ENCODE results near the gene CEMIP2. TPM values are rescaled to one million over a fixed set of nuclear protein-coding genes. Genes with fewer than 3 reads are reported as not detected.
A peak's percentile ranks its signal among the peaks of the same experiment; 100 is the strongest.

Gene CEMIP2
- total and polyA plus RNA-seq, 2 donors (not counting 3 experiments of a cell fraction or from before 2014, with no cell fraction given), result 41.6 to 44.3 TPM

DNA sequence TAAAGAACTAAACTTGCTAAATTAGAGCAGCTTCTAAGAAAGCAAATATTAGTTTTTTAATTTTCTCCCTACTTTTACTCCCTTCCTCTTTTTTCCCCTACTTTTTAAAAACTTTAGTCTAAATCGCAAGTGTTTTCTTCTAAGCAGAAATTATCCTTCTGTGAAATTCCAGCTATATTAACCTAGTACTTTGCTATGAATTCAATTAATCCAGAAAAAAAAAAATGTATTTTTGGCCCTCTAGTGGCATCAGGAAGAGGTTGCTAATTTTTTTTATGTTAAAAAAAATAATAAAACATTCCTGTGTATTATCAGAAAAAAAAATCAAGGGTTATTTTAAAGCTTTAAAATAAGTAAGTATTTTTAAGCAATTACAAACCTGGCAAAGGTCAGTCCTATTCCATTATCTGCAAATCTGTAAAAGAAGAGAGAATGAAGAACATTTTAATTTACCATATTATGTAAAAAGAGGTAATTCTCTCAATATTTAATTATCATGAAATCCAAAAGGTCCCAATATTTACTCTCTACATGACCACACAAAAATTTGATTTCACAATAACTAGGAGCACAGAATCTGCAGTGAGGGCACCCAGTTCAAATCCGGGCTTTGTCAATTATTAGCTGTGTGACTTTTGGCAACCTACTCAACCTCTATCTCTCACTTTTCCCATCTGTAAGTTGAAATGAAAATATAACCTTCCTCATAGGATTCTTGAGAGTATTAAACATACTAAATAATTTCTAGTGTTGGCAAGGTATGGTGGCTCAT is 52.0 kb downstream of the CEMIP2 start:
- POLR2A ChIA-PET, result no interaction called here
- Histone ChIP-seq H3K4me3 (replicated peaks in 1 of 3; ENCODE audit: insufficient read depth in 1 of 3, low read depth in 1 of 3, low read length in 3 of 3) (no peak overlapping the region), H3K4me2 (ENCODE audit: insufficient read depth, low read length) (no peak overlapping the region), H2AFZ (ENCODE audit: low read depth, low read length) (no peak overlapping the region), H3K9me1 (replicated peaks; ENCODE audit: control insufficient read depth, extremely low read depth, insufficient read depth, low read length) (no peaks in the 10 kb centered on the region), H3K4me1 (ENCODE audit: control insufficient read depth, extremely low read depth, insufficient read depth, low read length) (no peaks in the 10 kb centered on the region), H3K79me2 (ENCODE audit: control insufficient read depth, insufficient read depth, low read length) (no peaks in the 10 kb centered on the region), H3K9ac (replicated peaks; ENCODE audit: extremely low read depth, insufficient read depth, low read length) (no peak overlapping the region), H3K9me3 (replicated peaks; ENCODE audit: control insufficient read depth, insufficient read depth, low read length) (no peaks in the 10 kb centered on the region), H3K36me3 (ENCODE audit: control insufficient read depth in 2 of 2, extremely low read depth in 1 of 2, insufficient read depth in 2 of 2, low read length in 2 of 2) (peaks cover 0 to 14% of the 10 kb centered on the region in 2 experiments), H4K20me1 (replicated peaks; ENCODE audit: control insufficient read depth, extremely low read depth, insufficient read depth, low read length) (no peaks in the 10 kb centered on the region), H3K27ac (ENCODE audit: insufficient read depth, low read depth, low read length) (no peak overlapping the region), H3K27me3 (ENCODE audit: control insufficient read depth in 2 of 2, insufficient read depth in 2 of 2, low read length in 2 of 2) (no peaks in the 10 kb centered on the region)
- FAIRE-seq (no peak), DNase-seq (ENCODE audit: low read depth, low spot score) (peak; percentile 30)
- no peak for TF ChIP-seq JUN (IDR thresholded peaks at IDR 0.05; ENCODE audit: borderline replicate concordance, insufficient read depth, insufficient read length, low read depth)
- TF ChIP-seq, protein P1, sequence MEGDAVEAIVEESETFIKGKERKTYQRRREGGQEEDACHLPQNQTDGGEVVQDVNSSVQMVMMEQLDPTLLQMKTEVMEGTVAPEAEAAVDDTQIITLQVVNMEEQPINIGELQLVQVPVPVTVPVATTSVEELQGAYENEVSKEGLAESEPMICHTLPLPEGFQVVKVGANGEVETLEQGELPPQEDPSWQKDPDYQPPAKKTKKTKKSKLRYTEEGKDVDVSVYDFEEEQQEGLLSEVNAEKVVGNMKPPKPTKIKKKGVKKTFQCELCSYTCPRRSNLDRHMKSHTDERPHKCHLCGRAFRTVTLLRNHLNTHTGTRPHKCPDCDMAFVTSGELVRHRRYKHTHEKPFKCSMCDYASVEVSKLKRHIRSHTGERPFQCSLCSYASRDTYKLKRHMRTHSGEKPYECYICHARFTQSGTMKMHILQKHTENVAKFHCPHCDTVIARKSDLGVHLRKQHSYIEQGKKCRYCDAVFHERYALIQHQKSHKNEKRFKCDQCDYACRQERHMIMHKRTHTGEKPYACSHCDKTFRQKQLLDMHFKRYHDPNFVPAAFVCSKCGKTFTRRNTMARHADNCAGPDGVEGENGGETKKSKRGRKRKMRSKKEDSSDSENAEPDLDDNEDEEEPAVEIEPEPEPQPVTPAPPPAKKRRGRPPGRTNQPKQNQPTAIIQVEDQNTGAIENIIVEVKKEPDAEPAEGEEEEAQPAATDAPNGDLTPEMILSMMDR (IDR thresholded peaks at IDR 0.05; ENCODE audit: extremely low read depth in 1 of 2, insufficient read depth in 1 of 2, low read depth in 1 of 2, low read length in 2 of 2), result peak in 1 of 2 donors; percentile 20
- intact Hi-C loops (cut with micrococcal nuclease), result loop anchor here (1.0 to 2.0 kb wide), 3 partner anchors 22 to 112 kb away; partner anchors contain the start of gene CEMIP2
- no TSS peak for BruUV-seq (replicated peaks)
- dilution Hi-C loops (cut with MboI; ENCODE audit: extremely low pct_ligation_motif_present, low sequenced_read_pairs), result no loop called here
- CTCF ChIA-PET, result interaction anchor here (0.6 to 8.4 kb wide), 30 partner anchors 9 to 1076 kb away, joined by 3 to 77 read pairs (median 4); partner anchors contain the start of gene CEMIP2

DNA sequence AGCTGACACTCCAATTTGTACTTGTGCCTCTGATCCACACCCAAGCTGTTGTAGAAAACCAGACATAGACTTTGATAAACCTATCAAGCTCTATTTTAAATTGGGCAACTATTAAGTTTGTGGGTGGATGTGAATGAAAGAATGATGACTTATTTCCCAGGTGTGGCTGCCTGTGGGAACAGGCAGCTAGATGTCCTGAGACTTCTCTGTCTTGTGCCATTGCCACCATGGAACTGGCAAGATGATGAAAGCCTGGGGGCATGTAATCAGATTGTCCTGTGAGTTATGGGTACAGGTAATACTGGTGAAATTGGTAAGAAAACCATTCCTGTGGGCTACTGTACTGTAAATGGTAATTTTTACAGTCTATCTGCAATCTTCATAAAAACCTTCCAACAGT is 57.5 kb downstream of the CEMIP2 start:
- no peak for FAIRE-seq
- intact Hi-C loops (cut with micrococcal nuclease) (no loop called here), dilution Hi-C loops (cut with MboI; ENCODE audit: extremely low pct_ligation_motif_present, low sequenced_read_pairs) (no loop called here)
- no peak for TF ChIP-seq EZH2 (IDR thresholded peaks at IDR 0.05; ENCODE audit: borderline replicate concordance, low read depth, low read length, severe bottlenecking)
- TF ChIP-seq, protein P1 (IDR thresholded peaks at IDR 0.05; ENCODE audit: extremely low read depth in 1 of 2, insufficient read depth in 1 of 2, low read depth in 1 of 2, low read length in 2 of 2), result no peak
- TF ChIP-seq, protein P2, sequence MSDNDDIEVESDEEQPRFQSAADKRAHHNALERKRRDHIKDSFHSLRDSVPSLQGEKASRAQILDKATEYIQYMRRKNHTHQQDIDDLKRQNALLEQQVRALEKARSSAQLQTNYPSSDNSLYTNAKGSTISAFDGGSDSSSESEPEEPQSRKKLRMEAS (IDR thresholded peaks at IDR 0.05; ENCODE audit: insufficient read depth, insufficient read length), result no peak
- TF ChIP-seq POLR2A (IDR thresholded peaks at IDR 0.05; ENCODE audit: low read depth, low read length), result no peak
- TF ChIP-seq POLR2AphosphoS5 (IDR thresholded peaks at IDR 0.05; ENCODE audit: insufficient read depth, low read depth, low read length), result no peak
- no peak for TF ChIP-seq FOS (IDR thresholded peaks at IDR 0.05; ENCODE audit: borderline replicate concordance, insufficient read depth, low read length)
- TF ChIP-seq GATA2 (IDR thresholded peaks at IDR 0.05; ENCODE audit: insufficient read depth, insufficient read length, low read depth, low read length), result no peak
- no peak for TF ChIP-seq JUN (IDR thresholded peaks at IDR 0.05; ENCODE audit: borderline replicate concordance, insufficient read depth, insufficient read length, low read depth)
- no peak for TF ChIP-seq MYC (IDR thresholded peaks at IDR 0.05; ENCODE audit: low read depth, low read length)
- Histone ChIP-seq H3K9me3 (replicated peaks; ENCODE audit: control insufficient read depth, insufficient read depth, low read length) (no peaks in the 10 kb centered on the region), H3K27ac (ENCODE audit: insufficient read depth, low read depth, low read length) (no peak overlapping the region), H3K9me1 (replicated peaks; ENCODE audit: control insufficient read depth, extremely low read depth, insufficient read depth, low read length) (no peaks in the 10 kb centered on the region), H2AFZ (ENCODE audit: low read depth, low read length) (no peak overlapping the region), H4K20me1 (replicated peaks; ENCODE audit: control insufficient read depth, extremely low read depth, insufficient read depth, low read length) (no peaks in the 10 kb centered on the region), H3K4me1 (ENCODE audit: control insufficient read depth, extremely low read depth, insufficient read depth, low read length) (no peaks in the 10 kb centered on the region), H3K27me3 (ENCODE audit: control insufficient read depth in 2 of 2, insufficient read depth in 2 of 2, low read length in 2 of 2) (no peaks in the 10 kb centered on the region), H3K9ac (replicated peaks; ENCODE audit: extremely low read depth, insufficient read depth, low read length) (no peak overlapping the region), H3K4me2 (ENCODE audit: insufficient read depth, low read length) (no peak overlapping the region), H3K36me3 (ENCODE audit: control insufficient read depth in 2 of 2, extremely low read depth in 1 of 2, insufficient read depth in 2 of 2, low read length in 2 of 2) (peaks cover 3 to 16% of the 10 kb centered on the region in 2 experiments), H3K79me2 (ENCODE audit: control insufficient read depth, insufficient read depth, low read length) (no peaks in the 10 kb centered on the region), H3K4me3 (replicated peaks in 1 of 3; ENCODE audit: insufficient read depth in 1 of 3, low read depth in 1 of 3, low read length in 3 of 3) (no peak overlapping the region)
- DNase-seq (ENCODE audit: low read depth, low spot score), result no peak
- ChIA-PET CTCF (interaction anchor here (2.0 kb wide), 1 partner anchor 105 kb away, joined by 4 read pairs; no protein-coding TSS in a partner anchor), POLR2A (no interaction called here)
- no TSS peak for BruUV-seq (replicated peaks)
